GM12878 (cell line): ENCODE data around the gene PRKN. TPM values are rescaled to one million over a fixed set of nuclear protein-coding genes. Genes with fewer than 3 reads are reported as not detected.

Source experiments
- ATAC-seq: fragments of 200-7000 bp; cut with Tn5 transposase; 3 replicates; pipeline ENCODE4 v1.9.1; 2020; ENCODE audit warnings: mild to moderate bottlenecking, moderate library complexity
- BruUV-seq: library from RNA; stranded (reverse); fragments of 400-500 nt; replicated peaks from 2 replicates; lab custom pipeline; 2021; lab: Mats Ljungman, UMichigan
- CTCF ChIA-PET: fragments of 300-600 bp; sonication (Branson Sonifier 250); formaldehyde crosslinking; extraction: SDS; loops from one replicate; lab custom pipeline; 2021; ENCODE audit warnings: inconsistent platforms; lab: Yijun Ruan, JAX
- POLR2A ChIA-PET: fragments of 350-600 bp; formaldehyde crosslinking; extraction: SDS; loops from one replicate; lab custom pipeline; 2021; ENCODE audit warnings: inconsistent platforms; lab: Charles Lee
- RAD21 ChIA-PET: fragments of 300-600 bp; sonication (Branson Sonifier 250); formaldehyde crosslinking; loops from one replicate; lab custom pipeline; 2023; ENCODE audit warnings: antibody characterized with exemption; ENCODE audit not compliant: unreplicated experiment; lab: Charles Lee
- SMC1A ChIA-PET: fragments of 300-600 bp; sonication (Branson Sonifier 250); formaldehyde crosslinking; loops from one replicate; lab custom pipeline; 2023; ENCODE audit not compliant: unreplicated experiment, uncharacterized antibody; lab: Charles Lee
- DNase-seq: peaks from one replicate; pipeline ENCODE4 v3.0.0-alpha.2; 2011; ENCODE audit warnings: low read depth, low spot score
- FAIRE-seq: peaks from 3 replicates; lab custom pipeline; 2011; peaks lifted over from hg19 to GRCh38; lab: Jason Lieb, UNC
- H2AFZ ChIP-seq: 2 replicates; pipeline ENCODE4 v1.6.0; 2011; ENCODE audit warnings: low read depth, low read length, control low read depth; ENCODE audit not compliant: control insufficient read depth
- H3K27ac ChIP-seq: 2 replicates; pipeline ENCODE4 v1.5.1; 2011; ENCODE audit warnings: control low read depth; ENCODE audit not compliant: control insufficient read depth, insufficient read depth
- H3K27me3 ChIP-seq, 2 experiments: replicated peaks in 1 of 2; 2 replicates each; pipeline versions ENCODE4 v1.6.0 to v1.6.1; 2011; ENCODE audit warnings: low read length in 1 of 2; ENCODE audit not compliant: control insufficient read depth in 2 of 2, insufficient read depth in 2 of 2
- H3K36me3 ChIP-seq, 2 experiments: 2 replicates each; pipeline ENCODE4 v1.5.1; 2011; ENCODE audit warnings: low read length in 1 of 2; ENCODE audit not compliant: control insufficient read depth in 2 of 2, insufficient read depth in 2 of 2
- H3K4me1 ChIP-seq: 2 replicates; pipeline ENCODE4 v1.6.1; 2011; ENCODE audit warnings: mild to moderate bottlenecking, low read length, moderate library complexity, mixed read lengths; ENCODE audit not compliant: control insufficient read depth, insufficient read depth
- H3K4me2 ChIP-seq: 2 replicates; pipeline ENCODE4 v1.6.0; 2011; ENCODE audit warnings: control low read depth; ENCODE audit not compliant: control insufficient read depth, insufficient read depth
- H3K4me3 ChIP-seq: fragments of 200-600 bp; sonication (generic); 2 replicates; pipeline ENCODE4 v1.5.1; 2016
- H3K79me2 ChIP-seq: 2 replicates; pipeline ENCODE4 v1.6.0; 2011; ENCODE audit warnings: low read length; ENCODE audit not compliant: control insufficient read depth, insufficient read depth
- H3K9ac ChIP-seq: 2 replicates; pipeline ENCODE4 v1.8.0; 2011; ENCODE audit warnings: low read length, control low read depth, mixed read lengths; ENCODE audit not compliant: control insufficient read depth, insufficient read depth
- H3K9me3 ChIP-seq: replicated peaks from 3 replicates; pipeline ENCODE4 v1.5.1; 2011; ENCODE audit warnings: mild to moderate bottlenecking, low read length; ENCODE audit not compliant: control insufficient read depth, insufficient read depth
- H4K20me1 ChIP-seq: 2 replicates; pipeline ENCODE4 v1.6.0; 2011; ENCODE audit not compliant: control insufficient read depth, insufficient read depth
- ASH2L ChIP-seq: fragments of 300-600, 200-600 bp; sonication (generic); IDR thresholded peaks from 2 replicates; pipeline ENCODE4 v1.6.1; 2017; ENCODE audit warnings: low read depth, mild to moderate bottlenecking, borderline replicate concordance
- CBX5 ChIP-seq: sonication (generic); IDR thresholded peaks from 2 replicates; pipeline ENCODE4 v1.6.1; 2016; ENCODE audit warnings: low read depth, moderate library complexity, mild to moderate bottlenecking, inconsistent platforms
- CREB1 ChIP-seq: IDR thresholded peaks from 2 replicates; pipeline ENCODE4 v1.6.1; 2012; ENCODE audit warnings: low read depth, mild to moderate bottlenecking, inconsistent platforms
- DPF2 ChIP-seq: fragments of 450-650 bp; IDR thresholded peaks from 2 replicates; pipeline ENCODE4 v1.6.1; 2017; ENCODE audit warnings: mild to moderate bottlenecking
- EP300 ChIP-seq, 2 experiments: fragments of 150-350 bp in 1 of 2; IDR thresholded peaks; 2 replicates each; pipeline ENCODE4 v1.6.1; 2011 to 2012; ENCODE audit warnings: low read depth in 2 of 2, low read length in 2 of 2, borderline replicate concordance in 1 of 2, improper control_type of control experiment in 1 of 2, inconsistent platforms in 1 of 2; ENCODE audit not compliant: control insufficient read depth in 1 of 2
- GATAD2B ChIP-seq: fragments of 450-650 bp; conservative IDR thresholded peaks from 2 replicates; pipeline ENCODE4 v1.6.1; 2017; ENCODE audit warnings: low read depth, mild to moderate bottlenecking, moderate library complexity
- KAT2A ChIP-seq: conservative IDR thresholded peaks from 2 replicates; pipeline ENCODE4 v1.6.1; 2011; ENCODE audit warnings: low read depth, low read length; ENCODE audit not compliant: control insufficient read depth
- NKRF ChIP-seq: fragments of 450-650 bp; conservative IDR thresholded peaks from 2 replicates; pipeline ENCODE4 v1.6.1; 2017; ENCODE audit warnings: mild to moderate bottlenecking, moderate library complexity
- PAX8 ChIP-seq: fragments of 450-650 bp; IDR thresholded peaks from 2 replicates; pipeline ENCODE4 v1.6.1; 2017; ENCODE audit warnings: mild to moderate bottlenecking, moderate library complexity
- PKNOX1 ChIP-seq: fragments of 450-650 bp; IDR thresholded peaks from 2 replicates; pipeline ENCODE4 v1.6.1; 2016; ENCODE audit warnings: mild to moderate bottlenecking
- POLR2AphosphoS5 ChIP-seq: IDR thresholded peaks from 2 replicates; pipeline ENCODE4 v1.6.1; 2011; ENCODE audit warnings: mild to moderate bottlenecking, low read length, inconsistent platforms
- SREBF1 ChIP-seq: IDR thresholded peaks from 2 replicates; pipeline ENCODE4 v1.6.1; 2012; ENCODE audit warnings: mild to moderate bottlenecking, low read length
- ZBTB11 ChIP-seq: fragments of 450-650 bp; formaldehyde crosslinking; IDR thresholded peaks from 2 replicates; pipeline ENCODE4 v1.5.0; 2022; ENCODE audit warnings: mild to moderate bottlenecking, missing genetic modification characterization
- ZNF592 ChIP-seq: fragments of 450-650 bp; IDR thresholded peaks from 2 replicates; pipeline ENCODE4 v1.6.1; 2017; ENCODE audit warnings: mild to moderate bottlenecking, moderate library complexity
- WGBS: methylation state at CpG from one replicate; pipeline ENCODE4 v1.1.6; 2016; ENCODE audit warnings: low lambda C conversion rate; ENCODE audit not compliant: insufficient replicate concordance, insufficient coverage; ENCODE audit errors: missing lambda C conversion rate; 5-methylcytosine and 5-hydroxymethylcytosine counted together
- in situ Hi-C: fragments of 300-500 bp; cut with MboI; formaldehyde crosslinking; loops from 9 replicates; pipeline ENCODE4 v1.14.3; 2018; ENCODE audit warnings: mixed read lengths
- intact Hi-C: fragments of 100-400 bp; cut with micrococcal nuclease; formaldehyde crosslinking; loops from one replicate; pipeline ENCODE4 v1.14.2; 2022; ENCODE audit not compliant: unreplicated experiment
- polyA plus RNA-seq, 11 experiments: library from polyadenylated mRNA; depleted of rRNA in 4 of 11; unstranded in 6 of 11; stranded (reverse) in 5 of 11; fragments of >200 nt; fragmentation: Nextera tagmentation in 4 of 11; fragmentation: Illumina TruSeq in 1 of 11; extraction: Ambion mirVana in 4 of 11; extraction: Trizol in 1 of 11; gene quantifications; 1 replicate in 1 of 11; 2 replicates in 10 of 11; pipeline versions ENCODE4 v1.2.1 to v1.2.3, GENCODE V29; 2011 to 2016; ENCODE audit warnings: inconsistent platforms in 2 of 11, missing spikeins in 2 of 11, low read depth in 1 of 11
- total RNA-seq, 4 experiments: library from RNA; depleted of rRNA in 3 of 4; stranded (reverse); fragments of >200 nt in 3 of 4; fragmentation: Illumina TruSeq in 1 of 4; extraction: Trizol in 1 of 4; gene quantifications; 2 replicates each; pipeline versions ENCODE4 v1.2.1 to v1.2.3, GENCODE V29; 2013 to 2021

Gene PRKN
- total and polyA plus RNA-seq, 10 of the 15 experiments (the other 5 are each of a cell fraction or from before 2014, with no cell fraction given), result 0.06 to 0.09 TPM; not detected in 8

GRCh38 chr6:161578478-161578877, 1149.1 kb downstream of the PRKN start:
- ChIA-PET RAD21 (no interaction called here), POLR2A (no interaction called here), SMC1A (no interaction called here), CTCF (no interaction called here)
- H4K20me1 ChIP-seq, result no peaks in the 10 kb centered on the region
- DNase-seq, result no peak
- in situ Hi-C loops, result no loop called here
- 16% methylated on average over 3 of the region's 3 CpGs for WGBS
- H3K4me2 ChIP-seq, result no peak overlapping the region
- no peaks in the 10 kb centered on the region for H3K9me3 ChIP-seq
- H3K79me2 ChIP-seq, result no peaks in the 10 kb centered on the region
- no peak for TF ChIP-seq ZNF592
- no peak for TF ChIP-seq KAT2A
- no peak for TF ChIP-seq CBX5
- no peak for TF ChIP-seq DPF2
- TF ChIP-seq CREB1, result no peak
- no peak for TF ChIP-seq PKNOX1
- no peak for TF ChIP-seq EP300 (IDR thresholded peaks at IDR 0.05; ENCODE audit: borderline replicate concordance in 1 of 2, control insufficient read depth in 1 of 2, low read depth in 2 of 2, low read length in 2 of 2)
- TF ChIP-seq GATAD2B, result no peak
- TF ChIP-seq ASH2L, result no peak
- no peak for TF ChIP-seq NKRF
- TF ChIP-seq PAX8, result no peak
- TF ChIP-seq POLR2AphosphoS5, result no peak
- TF ChIP-seq SREBF1, result no peak
- no peak for TF ChIP-seq ZBTB11 (CRISPR knock-in tag)
- H3K4me1 ChIP-seq, result no peaks in the 10 kb centered on the region
- BruUV-seq, result no TSS peak
- no peak for FAIRE-seq
- ATAC-seq, result no peak
- no peak overlapping the region for H3K27ac ChIP-seq
- no peaks in the 10 kb centered on the region for H3K27me3 ChIP-seq
- H3K36me3 ChIP-seq, result no peaks in the 10 kb centered on the region
- no peak overlapping the region for H3K9ac ChIP-seq
- intact Hi-C loops, result no loop called here
- H3K4me3 ChIP-seq, result no peak overlapping the region
- no peak overlapping the region for H2AFZ ChIP-seq
